Hepatocyte (in vitro differentiated cells): ENCODE measurements around the gene PIM1.

Experiments used
- CTCF ChIP-seq: fragments of 200-600 bp; sonication (generic); IDR thresholded peaks from 2 replicates; pipeline ENCODE4 v1.5.1; 2016; ENCODE audit warnings: antibody characterized with exemption, mild to moderate bottlenecking; ENCODE audit not compliant: poor library complexity
- EZH2 ChIP-seq: fragments of 200-600 bp; sonication (generic); IDR thresholded peaks from 2 replicates; pipeline ENCODE4 v1.6.1; 2016; ENCODE audit warnings: antibody characterized with exemption, mild to moderate bottlenecking, borderline replicate concordance

DNA sequence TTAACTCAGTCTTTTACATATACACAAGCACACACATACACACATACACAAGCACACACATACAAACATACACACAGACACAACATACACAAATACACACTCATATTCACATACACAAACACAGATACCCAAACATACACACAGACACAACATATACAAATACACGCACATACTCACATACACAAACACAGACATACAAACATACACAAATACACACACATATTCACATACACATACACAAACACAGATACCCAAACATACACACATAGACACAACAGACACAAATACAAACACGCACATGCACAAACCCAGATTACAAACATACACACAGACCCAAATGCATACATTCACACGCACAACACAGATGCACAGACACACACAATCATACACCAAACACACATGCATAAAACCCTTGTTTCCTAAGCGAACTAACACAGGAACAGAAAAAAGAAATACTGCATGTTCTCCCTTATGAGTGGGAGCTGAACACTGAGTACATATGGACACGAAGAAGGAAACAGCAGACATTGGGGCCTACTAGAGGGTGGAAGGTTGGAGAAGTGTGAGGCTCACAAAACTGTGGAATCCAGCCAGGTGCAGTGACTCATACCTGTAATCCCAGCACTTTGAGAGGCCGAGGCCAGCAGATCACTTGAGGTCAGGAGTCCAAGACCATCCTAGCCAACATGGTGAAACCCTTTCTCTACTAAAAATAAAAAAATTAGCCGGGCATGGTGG lies 34.2 kb downstream of the PIM1 start:
- TF ChIP-seq CTCF (no peak), EZH2 (no peak)
